T-helper 1 cell treated with Interleukin-12 subunit alpha and Interleukin-12 subunit beta and Interleukin-4 antibody, amounts not matched to agents 30 ng/mL and 1 ng/mL, for 36 hours (primary cell): ENCODE results near the gene LRRK1. TPM values are rescaled to one million over a fixed set of nuclear protein-coding genes. Genes with fewer than 3 reads are reported as not detected.

Source experiments
- intact Hi-C: fragments of 100-400 bp; cut with micrococcal nuclease; formaldehyde crosslinking; loops from one replicate; pipeline ENCODE4 v1.15.1; 2024
- total RNA-seq: library from RNA; stranded (reverse); gene quantifications from 2 replicates; pipeline ENCODE4 v1.2.3, GENCODE V29; 2022

The LRRK1 gene
- total RNA-seq, 1 donor from 2014 or later: 0.86 TPM

DNA sequence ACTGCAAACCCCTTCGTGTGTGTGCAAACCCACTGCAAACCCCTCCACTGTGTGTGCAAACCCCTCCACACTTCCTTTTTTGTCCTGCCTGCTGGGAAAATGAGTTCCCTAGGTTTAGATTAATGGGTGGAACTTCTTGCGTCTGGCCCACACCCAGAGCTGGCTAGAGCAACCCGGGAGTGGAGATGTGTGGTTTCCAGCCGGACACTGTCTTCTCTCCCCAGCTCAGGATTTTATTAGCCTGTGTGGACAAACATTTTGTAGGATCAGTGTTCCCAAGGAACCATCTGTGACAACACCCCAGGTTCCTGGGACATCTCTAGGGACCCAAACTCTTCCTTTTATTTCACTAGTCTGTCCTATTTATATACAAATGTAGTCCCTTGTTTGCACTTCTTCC lies 9.6 kb upstream of the LRRK1 start:
- intact Hi-C loops: no loop called here

DNA sequence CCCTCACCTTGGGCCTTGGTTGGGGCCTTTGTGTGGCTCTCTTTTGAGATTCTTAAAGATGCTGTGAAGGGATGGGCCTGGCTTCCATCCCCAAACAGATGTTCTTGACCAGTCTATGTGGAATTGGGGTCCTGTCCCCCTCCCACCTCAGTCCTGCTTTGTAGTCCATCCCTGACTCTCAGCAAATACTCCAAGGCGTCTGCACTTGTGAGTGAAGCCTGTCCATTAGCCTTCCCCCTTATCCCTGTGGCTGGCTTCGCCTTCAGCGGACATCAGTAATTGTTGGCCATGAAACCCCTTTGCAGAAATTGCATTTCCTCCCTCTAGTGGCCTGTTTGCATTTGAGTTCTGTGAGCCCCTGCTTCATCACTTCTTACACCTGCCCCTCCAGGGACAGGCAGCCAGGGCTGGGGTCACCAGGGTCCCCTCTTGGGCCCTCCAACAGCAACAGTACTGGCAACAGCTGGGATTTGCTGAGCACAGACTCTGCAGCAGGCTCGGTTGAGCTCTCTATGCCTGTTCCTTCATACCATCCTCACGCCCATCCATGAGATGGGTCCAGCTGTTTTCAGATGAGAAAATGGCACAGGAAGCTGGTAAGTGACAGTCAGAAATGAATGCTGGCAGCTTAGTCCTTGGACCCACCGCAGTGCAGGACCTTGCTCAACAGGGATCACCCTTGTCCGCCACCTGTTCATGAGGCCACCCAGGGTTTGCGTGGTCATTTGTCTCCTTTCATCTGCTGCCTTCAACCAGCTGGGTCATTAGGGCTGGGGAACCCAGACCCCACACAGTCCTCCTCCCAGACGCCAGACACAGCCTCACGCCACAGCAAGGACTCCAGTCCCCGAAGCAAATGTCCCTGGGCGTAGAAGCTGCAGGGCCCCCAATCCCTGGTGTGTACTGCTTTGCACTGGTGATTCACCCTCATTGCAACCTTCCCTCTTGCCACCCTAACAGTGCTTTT lies 8.9 kb upstream of the LRRK1 start:
- intact Hi-C loops: no loop called here

DNA sequence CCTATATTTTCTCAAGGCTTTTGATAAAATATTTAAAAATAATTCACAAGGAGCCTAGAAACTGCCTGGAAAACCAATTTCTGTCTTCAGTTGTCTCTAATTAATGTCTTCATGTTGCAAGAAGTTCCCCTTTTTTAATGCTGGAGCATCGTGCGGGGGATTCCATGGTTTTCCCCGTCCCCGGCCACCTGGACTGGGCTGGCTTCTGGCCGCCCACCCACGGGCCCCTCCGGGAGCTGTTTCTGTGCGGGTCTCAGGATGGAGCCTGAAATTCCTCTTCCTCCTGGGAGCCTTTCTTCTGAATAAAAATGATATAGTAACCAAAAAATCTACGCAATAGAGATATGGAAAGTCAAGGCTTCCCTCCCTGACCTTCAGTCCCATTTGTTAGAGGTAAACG lies 8.1 kb upstream of the LRRK1 start:
- intact Hi-C loops: no loop called here

DNA sequence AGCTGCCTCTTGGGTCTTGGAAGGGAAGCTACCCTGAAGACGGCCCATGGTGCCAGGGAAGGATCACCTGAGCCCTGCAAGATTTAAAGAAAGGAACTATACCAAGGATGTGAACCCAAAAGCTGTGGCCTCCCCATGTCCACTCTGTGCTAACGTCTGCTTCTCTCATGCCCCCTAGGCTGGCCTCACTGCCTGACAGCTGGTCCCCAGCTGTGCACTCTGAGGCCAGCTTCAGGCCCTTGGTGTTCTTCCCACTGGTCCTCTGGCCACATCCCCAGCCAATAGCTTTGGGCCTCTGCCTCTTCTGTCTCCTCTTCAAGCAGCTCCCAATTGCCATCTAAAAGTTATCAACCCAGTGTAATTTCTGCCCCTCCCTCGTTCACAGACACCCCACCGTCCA lies 5.2 kb upstream of the LRRK1 start:
- intact Hi-C loops: no loop called here

DNA sequence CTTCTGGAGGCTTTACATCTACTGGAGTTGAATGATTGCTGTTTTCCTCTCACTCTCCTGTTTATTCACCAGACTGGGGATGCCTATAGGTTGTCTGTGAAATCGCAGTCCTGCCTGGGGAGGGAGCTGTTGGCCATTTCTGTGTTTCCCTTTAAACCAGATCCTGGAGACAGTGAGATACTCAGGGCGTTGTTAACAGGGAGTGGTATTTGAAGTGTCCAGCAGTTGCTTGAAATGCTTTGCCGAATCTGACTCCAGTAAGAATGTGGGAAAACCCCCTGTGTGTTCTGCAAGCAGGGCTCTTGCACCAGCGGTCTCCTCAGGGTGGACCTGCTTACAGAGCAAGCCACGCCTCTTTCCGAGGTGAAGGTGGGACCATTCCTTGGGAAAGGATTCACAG lies 4.3 kb upstream of the LRRK1 start:
- intact Hi-C loops: loop anchor here (5.0 kb wide), 2 partner anchors 288 to 573 kb away; partner anchors contain the start of gene ADAMTS17

DNA sequence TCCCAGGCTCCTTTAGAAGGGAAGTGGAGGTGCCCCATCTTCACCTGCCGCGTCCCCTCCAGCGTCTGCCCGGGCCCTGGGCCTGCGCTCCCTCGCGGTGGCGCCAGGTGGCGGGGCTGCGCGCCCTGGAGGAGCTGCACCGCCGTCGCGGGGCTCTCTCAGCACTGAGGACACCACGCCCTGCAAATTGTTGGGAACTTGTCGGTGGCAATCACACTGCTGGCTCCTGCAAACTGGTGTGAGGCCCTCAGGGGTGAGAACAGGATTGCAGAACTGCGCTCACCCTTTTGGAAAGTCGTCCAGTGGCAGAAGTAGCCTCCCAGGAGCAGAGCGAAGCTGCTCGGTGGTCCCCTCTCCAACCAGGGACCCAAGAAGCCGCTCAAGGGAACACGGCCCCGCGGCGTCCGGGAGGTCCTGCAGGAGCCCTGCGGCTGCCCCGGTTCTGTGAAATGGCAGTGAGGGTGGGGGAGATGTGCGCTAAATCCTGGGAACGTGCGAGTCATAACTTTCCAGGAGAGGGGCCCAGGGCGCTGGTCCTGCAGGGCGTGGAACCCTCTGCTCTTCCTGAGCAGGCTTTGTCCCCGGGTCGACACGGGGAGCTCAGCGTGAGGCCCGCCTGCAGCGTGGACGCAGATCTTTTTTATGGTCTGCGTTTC lies 995 bp upstream of the LRRK1 start:
- intact Hi-C loops: loop anchor here (1.0 to 5.0 kb wide), 3 partner anchors 89 to 576 kb away; partner anchors contain the start of gene ADAMTS17

DNA sequence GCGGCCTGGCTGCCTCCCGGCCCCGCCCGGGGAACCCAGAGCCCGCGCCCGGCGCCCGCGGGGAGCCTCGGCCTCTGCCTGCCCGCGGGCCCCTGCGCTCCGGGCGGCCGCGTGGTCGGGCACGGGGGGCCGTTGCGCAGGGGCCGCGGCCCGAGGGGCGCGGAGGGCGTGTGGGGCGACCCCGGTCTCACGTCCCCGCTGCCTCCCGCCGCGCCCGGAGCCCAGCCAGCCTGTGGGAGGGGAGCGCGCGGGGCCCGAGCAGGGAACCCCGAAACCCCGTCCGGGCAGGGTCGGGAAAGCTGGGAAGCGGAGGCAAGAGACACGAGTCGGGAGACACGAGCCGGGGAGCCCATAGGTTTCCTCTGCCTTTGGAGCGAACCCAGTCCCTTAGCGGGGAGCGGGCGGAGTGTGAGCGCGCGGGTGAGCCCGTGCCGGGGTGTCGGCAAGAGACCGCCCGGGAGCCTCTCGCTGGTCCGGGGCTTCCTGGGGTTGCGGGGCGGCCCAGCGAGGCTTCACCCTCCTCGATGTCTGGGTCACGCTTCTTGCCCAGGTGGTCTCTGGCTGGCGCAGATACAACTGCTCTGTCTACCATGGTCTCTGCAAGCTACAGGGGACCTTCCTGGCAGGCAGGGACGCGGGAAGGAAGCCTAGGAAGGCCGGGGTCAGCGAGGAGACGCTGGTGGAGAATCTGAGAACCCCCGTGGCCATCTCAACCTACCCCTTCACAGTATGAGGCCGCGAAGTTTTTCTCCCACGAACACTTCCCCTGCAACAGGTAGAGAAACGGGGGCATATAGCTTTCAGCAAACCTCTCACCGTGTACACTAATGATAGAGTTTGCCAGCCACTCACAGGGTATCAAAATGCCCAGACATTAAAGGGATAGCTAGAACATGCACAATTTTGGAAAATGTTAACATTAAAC lies 586 bp downstream of the LRRK1 start:
- intact Hi-C loops: loop anchor here (2.0 to 5.0 kb wide), 3 partner anchors 292 to 577 kb away; partner anchors contain the start of genes ADAMTS17 and CHSY1

DNA sequence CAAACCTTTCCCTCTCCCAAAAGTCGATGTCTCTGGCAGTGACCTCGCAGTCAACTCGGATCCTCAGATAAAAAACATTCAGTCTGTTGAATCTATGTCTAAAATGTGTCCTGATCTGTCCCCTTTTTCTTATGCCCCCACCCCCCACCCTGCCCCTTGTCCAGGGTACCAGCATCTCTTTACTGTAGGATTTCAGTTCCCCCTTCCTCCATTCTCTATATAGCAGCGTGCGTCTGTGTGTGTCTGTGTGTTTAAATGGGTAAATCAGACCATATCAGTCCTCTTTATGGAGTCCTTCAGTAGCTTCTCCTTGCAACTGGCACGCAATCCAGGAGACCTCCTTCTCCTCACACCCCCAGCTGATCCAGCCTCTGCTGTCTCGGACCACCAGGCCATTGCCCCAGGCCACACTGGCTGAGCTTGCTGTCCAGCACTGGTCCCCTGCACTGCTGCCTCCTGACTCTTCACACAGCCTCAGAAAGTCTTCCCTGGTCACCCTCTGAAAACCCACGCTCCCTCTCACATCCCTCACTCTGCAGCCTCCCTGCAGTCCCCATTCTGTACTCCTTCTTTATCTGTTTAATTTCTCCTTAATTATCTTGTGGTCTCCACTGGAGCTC lies 1.5 kb downstream of the LRRK1 start:
- intact Hi-C loops: loop anchor here (2.0 kb wide), 1 partner anchor 332 kb away; the partner anchor contains the start of gene CHSY1

DNA sequence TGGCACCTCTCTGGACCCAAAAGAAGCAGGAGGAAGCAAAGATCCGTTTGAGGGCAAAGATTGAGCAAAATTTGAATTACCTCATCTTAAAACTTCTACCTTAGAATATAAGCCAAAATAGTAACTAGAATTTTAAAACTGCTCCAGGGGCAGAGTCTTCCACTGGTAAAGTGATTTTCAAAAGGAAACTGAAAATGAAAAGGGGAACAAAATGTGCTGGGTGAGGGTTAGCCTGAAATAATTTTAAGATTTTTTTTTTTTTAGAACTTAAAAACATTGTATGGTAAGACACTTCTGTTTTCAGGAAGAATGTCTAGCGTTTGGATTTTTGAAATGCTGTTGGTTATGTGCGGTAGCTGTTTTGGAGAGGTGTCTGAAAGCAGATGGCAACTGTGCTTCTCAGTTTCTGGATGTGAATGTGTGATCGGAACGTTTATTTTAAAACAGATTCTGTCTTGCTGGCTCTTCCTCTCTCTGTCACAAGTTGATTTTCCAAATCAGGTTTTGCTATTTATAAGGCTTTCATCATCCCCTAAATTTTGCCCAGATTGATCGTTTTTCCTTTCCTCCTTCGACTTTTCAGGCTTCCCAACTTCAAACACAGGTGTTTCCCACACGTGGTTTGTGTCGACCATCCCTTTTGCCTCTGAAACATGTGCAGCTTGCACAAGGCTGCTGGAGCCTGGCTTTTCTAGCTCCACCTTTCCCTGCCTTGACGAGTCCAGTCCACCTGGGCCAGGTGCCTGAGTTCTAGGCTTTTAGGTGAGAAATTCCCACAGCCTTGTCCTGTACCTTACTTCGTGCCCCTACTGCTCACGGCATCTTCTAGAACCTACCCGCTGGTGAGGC lies 3.3 kb downstream of the LRRK1 start:
- intact Hi-C loops: no loop called here

DNA sequence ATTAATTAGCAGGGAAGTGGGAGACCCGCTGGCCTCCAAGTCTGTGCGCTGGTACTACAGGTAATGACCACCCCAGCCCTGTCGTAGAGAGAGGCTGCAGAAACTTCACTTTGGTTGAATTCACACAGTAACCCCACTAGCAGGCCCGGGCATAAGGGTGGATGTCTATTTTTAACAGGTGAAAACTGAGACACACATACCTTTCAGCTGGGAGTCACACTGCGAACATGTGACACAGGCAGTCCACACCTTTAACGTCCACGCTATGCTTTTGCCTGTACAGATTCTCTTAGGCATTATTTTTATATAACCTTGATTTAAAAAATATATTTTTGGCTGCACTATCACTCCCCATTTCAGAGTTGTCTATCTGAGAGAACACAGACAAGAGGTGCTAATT lies 3.9 kb downstream of the LRRK1 start:
- intact Hi-C loops: no loop called here

DNA sequence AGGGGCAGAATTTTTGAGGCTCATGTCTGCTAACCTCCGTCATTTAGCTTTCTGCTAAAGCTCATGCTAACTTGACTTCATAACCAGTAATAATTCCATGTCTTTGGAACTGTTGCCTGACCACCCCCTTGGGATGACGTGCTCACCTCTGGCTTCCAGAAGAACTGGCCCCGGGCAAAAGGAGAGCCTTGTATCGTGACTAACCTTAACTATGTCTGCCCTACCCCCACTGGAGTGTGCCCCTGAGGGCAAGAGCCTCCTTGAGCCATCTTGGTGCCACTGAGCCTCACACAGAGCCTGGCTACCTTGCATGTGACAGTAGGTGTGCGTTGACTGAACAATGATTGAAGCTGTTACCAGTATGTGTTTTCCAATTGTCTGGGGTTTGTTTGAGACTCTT lies 4.7 kb downstream of the LRRK1 start:
- intact Hi-C loops: no loop called here

DNA sequence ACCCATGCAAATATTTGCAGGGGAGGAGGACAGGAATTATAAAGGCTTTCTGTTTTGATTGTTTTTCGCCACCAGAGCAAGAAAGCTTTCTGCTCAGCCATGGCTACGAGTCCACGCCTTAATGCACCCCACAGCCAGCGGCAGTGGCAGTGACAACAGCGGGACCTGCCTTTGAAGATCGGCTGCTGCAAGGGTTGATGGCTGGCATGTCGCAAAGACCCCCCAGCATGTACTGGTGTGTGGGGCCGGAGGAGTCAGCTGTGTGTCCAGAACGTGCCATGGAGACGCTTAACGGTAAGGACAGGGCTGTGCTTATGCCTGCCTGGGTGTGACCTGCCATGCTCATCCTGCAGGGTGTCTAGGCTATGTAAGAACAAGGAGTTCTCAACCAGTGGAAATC lies 5.3 kb downstream of the LRRK1 start:
- intact Hi-C loops: no loop called here

DNA sequence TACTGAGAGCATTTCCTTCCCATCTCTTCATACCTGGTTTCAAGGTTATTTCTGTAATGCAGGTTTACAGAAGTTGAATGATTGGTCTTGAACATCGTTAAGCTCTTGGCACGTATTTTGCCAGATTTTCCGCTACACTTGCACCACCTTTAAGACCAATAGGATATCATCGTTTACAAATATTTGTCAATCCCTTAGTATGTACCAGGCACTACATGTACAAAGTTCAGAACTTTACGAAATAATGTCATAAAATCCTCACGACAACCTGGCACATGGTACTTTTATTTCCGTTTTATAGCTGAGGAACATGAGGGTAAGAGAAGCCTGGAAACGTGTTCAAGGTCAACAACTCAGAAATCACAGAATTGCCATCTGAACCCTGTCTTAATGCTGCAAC lies 6.3 kb downstream of the LRRK1 start:
- intact Hi-C loops: no loop called here

DNA sequence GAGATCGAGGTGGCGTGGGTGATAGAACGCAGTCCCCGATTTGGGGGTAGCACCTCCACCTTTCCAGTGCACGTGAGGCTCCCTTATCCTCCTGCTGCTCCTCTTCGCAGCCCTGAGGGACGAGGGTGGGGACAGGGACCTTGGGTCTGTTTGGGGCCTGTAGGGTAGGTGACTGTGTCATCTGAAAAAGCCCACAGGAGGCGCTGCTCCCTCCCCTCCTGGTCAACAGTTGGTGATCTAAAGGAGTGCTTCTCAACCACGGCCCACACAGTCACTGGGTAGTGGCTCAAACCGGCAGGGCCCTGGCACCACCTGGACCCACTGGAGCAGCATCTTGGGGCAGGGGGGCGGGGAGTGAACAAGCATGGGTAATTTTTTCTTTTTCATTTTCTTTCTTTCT lies 7.1 kb downstream of the LRRK1 start:
- intact Hi-C loops: no loop called here

DNA sequence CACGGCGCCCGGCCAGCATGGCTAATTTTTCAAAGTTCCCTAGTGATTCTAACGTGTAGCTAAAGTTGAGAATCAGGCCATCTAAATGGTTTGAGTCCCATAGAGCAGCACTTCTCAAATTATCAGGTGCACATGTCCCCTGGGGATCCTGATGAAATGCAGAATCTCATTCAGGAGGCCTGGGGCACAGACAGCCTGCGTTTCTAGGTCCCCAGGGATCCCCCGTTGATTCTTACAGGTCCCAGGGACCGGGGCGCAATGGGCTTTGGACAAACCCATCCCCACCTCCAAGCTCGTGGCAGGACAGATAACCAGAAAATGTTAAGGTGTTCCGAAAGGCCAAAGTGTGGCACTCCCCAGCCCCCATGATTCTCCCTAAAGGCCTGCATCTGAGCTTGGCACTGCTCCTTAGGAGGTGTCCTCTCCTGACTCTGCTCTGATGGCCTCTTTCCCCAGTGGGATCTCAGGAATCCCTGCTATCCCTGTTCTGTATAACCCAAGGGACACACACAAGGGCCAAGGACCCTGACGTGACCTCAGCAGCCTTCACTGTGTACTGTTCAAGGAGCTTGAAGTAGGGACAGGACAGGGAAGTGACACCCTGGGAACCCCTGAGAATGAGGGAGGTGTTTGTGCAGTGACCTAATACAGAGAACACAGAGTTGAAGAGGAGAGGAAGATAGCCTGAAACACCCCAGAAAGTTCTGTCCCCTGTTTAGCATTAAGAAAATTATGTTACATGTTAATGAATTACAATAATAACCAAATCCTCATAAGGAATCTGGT lies 8.0 kb downstream of the LRRK1 start:
- intact Hi-C loops: no loop called here

DNA sequence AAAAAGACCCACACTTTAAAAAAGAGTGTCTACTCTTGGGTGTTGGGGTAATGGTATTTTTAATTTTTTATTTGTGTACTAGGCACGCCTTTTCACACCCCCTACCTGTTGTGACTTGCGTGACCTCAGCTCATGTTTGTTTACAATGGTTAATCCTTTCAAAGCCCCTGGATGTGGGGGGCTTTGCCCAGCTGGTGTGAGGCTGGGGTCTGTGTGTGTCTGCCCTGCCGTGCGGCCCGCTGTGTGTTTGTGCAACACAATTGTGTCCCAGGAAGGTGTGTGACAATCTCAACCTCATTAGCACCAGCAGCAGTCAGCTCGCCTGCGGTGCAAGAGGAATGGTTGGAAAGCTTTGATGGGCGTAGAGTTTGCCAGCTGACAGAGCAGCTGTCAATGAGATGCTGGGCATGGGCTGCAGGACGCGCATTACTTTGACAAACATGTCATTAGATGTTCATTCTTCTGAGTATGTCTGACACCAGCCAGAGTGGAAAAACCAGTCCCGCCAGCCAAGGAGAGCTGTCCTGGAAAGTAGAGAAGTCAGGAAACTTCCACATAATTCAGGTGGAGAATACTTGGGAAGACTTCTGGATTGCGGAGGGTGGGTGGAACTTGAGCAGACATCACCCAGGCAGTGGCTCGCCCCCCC lies 9.6 kb downstream of the LRRK1 start:
- intact Hi-C loops: no loop called here

DNA sequence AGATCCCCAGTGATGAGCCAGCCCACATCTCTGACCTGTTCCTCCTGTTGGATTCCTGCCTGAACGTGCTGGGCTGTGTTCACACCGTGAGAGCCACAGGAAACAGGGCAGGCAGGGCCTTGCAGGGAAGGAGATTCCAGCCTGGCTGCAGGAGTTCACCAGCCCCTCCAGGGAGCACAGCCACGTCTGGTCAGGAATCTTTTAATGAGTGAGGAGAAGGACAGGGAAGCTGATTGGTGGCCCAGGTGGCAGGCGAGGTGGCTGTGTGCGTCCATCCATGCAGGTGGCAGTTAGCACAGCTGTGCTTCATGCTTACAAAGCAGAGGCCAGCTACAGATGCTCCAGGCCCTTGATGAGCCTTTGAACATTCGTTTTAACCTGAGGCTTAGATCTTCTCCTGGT lies 10.5 kb downstream of the LRRK1 start:
- intact Hi-C loops: no loop called here

DNA sequence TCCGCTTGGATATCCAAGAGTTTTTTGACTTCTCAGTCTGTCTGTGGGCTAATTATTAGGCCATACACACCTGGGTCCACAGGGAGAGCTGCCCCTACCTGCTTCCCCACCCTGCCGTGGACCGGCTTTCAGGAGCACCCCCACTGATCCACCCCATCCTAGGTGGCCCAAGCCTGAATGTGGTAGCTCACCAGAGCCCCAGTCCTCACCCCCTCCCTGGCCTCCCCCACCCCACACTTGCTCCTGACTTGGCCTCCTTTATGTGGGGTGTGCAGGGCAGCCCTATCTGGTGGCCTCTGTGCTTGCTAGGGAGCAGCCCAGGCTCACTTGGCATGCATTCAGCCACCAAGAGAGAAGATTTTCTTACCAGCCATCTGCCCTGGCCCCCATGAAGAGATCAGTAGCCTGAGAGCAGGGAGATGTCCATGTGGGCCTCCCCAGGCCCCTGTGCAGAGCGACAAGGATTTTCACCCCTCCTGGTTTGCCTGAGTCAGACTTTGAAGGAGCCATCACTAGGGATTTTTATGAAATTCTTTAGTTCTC lies 11.2 kb downstream of the LRRK1 start:
- intact Hi-C loops: no loop called here
